ENCODE measurements around the gene RDX. TPM values are rescaled to one million over a fixed set of nuclear protein-coding genes. Genes with fewer than 3 reads are reported as not detected.
"Not testable (repeated sequence)": the region's sequence is repeated elsewhere in the genome, so short reads cannot be mapped to it uniquely, and the experiment has no call there.

Gene RDX
- total and polyA plus RNA-seq, 10 of the 15 experiments (the other 5 are each of a cell fraction or from before 2014, with no cell fraction given) = 24.6 to 62.2 (median 47.8) TPM

GRCh38 chr11:110217223-110217877 is 79.1 kb downstream of the RDX start (continued):
- TF ChIP-seq KAT2A (conservative IDR thresholded peaks at IDR 0.05; ENCODE audit: control insufficient read depth, low read depth, low read length) (no peak), MLLT1 (IDR thresholded peaks at IDR 0.05) (no peak), CHD4 (IDR thresholded peaks at IDR 0.05) (no peak), KDM1A (IDR thresholded peaks at IDR 0.05; ENCODE audit: borderline replicate concordance) (no peak), SIN3A (IDR thresholded peaks at IDR 0.05; ENCODE audit: low read depth, low read length) (no peak), RBBP5 (conservative IDR thresholded peaks at IDR 0.05) (no peak), BCLAF1 (IDR thresholded peaks at IDR 0.05) (no peak), CBFB (IDR thresholded peaks at IDR 0.05; ENCODE audit: low read depth) (no peak), RB1 (IDR thresholded peaks at IDR 0.05; ENCODE audit: borderline replicate concordance) (no peak), CEBPB (IDR thresholded peaks at IDR 0.05; ENCODE audit: borderline replicate concordance in 1 of 2, low read depth in 2 of 2, low read length in 2 of 2) (no peak), HCFC1 (IDR thresholded peaks at IDR 0.05; ENCODE audit: low read length) (no peak)

DNA sequence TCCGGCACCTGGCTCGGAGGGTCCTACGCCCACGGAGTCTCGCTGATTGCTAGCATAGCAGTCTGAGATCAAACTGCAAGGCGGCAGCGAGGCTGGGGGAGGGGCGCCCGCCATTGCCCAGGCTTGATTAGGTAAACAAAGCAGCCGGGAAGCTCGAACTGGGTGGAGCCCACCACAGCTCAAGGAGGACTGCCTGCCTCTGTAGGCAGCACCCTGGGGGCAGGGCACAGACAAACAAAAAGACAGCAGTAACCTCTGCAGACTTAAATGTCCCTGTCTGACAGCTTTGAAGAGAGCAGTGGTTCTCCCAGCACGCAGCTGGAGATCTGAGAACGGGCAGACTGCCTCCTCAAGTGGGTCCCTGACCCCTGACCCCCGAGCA is 87.1 kb downstream of the RDX start:
- intact Hi-C loops (cut with micrococcal nuclease; ENCODE audit: unreplicated experiment); in situ Hi-C loops (cut with MboI); H2AFZ ChIP-seq (ENCODE audit: control insufficient read depth, low read depth, low read length); SMC1A ChIA-PET (ENCODE audit: uncharacterized antibody, unreplicated experiment); H3K4me2 ChIP-seq (ENCODE audit: control insufficient read depth, insufficient read depth); FAIRE-seq; H3K4me1 ChIP-seq (ENCODE audit: control insufficient read depth, insufficient read depth, low read length); CTCF ChIA-PET; H3K9me3 ChIP-seq (replicated peaks; ENCODE audit: control insufficient read depth, insufficient read depth, low read length); H4K20me1 ChIP-seq (ENCODE audit: control insufficient read depth, insufficient read depth); H3K4me3 ChIP-seq; H3K27me3 ChIP-seq (replicated peaks in 1 of 2; ENCODE audit: control insufficient read depth in 2 of 2, insufficient read depth in 2 of 2, low read length in 1 of 2); H3K79me2 ChIP-seq (ENCODE audit: control insufficient read depth, insufficient read depth, low read length); DNase-seq (ENCODE audit: low read depth, low spot score); H3K9ac ChIP-seq (ENCODE audit: control insufficient read depth, insufficient read depth, low read length); BruUV-seq (replicated peaks); ATAC-seq; H3K36me3 ChIP-seq (ENCODE audit: control insufficient read depth in 2 of 2, insufficient read depth in 2 of 2, low read length in 1 of 2); RAD21 ChIA-PET (ENCODE audit: unreplicated experiment); POLR2A ChIA-PET; H3K27ac ChIP-seq (ENCODE audit: control insufficient read depth, insufficient read depth): not testable (repeated sequence)
- WGBS (ENCODE audit: insufficient coverage, insufficient replicate concordance, low lambda C conversion rate, missing lambda C conversion rate) = no CpG with 5 or more reads among the region's 14 CpGs

- intact Hi-C loops (cut with micrococcal nuclease; ENCODE audit: unreplicated experiment); RAD21 ChIA-PET (ENCODE audit: unreplicated experiment); in situ Hi-C loops (cut with MboI); H3K9me3 ChIP-seq (replicated peaks; ENCODE audit: control insufficient read depth, insufficient read depth, low read length); H3K27me3 ChIP-seq (replicated peaks in 1 of 2; ENCODE audit: control insufficient read depth in 2 of 2, insufficient read depth in 2 of 2, low read length in 1 of 2); DNase-seq (ENCODE audit: low read depth, low spot score); H3K36me3 ChIP-seq (ENCODE audit: control insufficient read depth in 2 of 2, insufficient read depth in 2 of 2, low read length in 1 of 2); H2AFZ ChIP-seq (ENCODE audit: control insufficient read depth, low read depth, low read length); H3K4me1 ChIP-seq (ENCODE audit: control insufficient read depth, insufficient read depth, low read length); FAIRE-seq; ATAC-seq; H3K79me2 ChIP-seq (ENCODE audit: control insufficient read depth, insufficient read depth, low read length); H3K27ac ChIP-seq (ENCODE audit: control insufficient read depth, insufficient read depth); BruUV-seq (replicated peaks); CTCF ChIA-PET; H3K4me3 ChIP-seq; H4K20me1 ChIP-seq (ENCODE audit: control insufficient read depth, insufficient read depth); H3K9ac ChIP-seq (ENCODE audit: control insufficient read depth, insufficient read depth, low read length); H3K4me2 ChIP-seq (ENCODE audit: control insufficient read depth, insufficient read depth); POLR2A ChIA-PET: not testable (repeated sequence)
- SMC1A ChIA-PET (ENCODE audit: uncharacterized antibody, unreplicated experiment) = interaction anchor here (1.6 kb wide), 1 partner anchor 159 kb away, joined by 3 read pairs; no protein-coding TSS in a partner anchor
- 78% methylated on average over 19 of the region's 29 CpGs for WGBS (ENCODE audit: insufficient coverage, insufficient replicate concordance, low lambda C conversion rate, missing lambda C conversion rate)
Observed at GRCh38 chr11:110208678-110209312, 87.6 kb downstream of the RDX start.
